ENCODE results near the gene COL9A3.

GRCh38 chr20:62885046-62885895, 68.4 kb downstream of the COL9A3 start:
- TF ChIP-seq CTCF (IDR thresholded peaks at IDR 0.05) = no peak
- TF ChIP-seq EP300 (IDR thresholded peaks at IDR 0.05) = no peak
- TF ChIP-seq POLR2AphosphoS5 (IDR thresholded peaks at IDR 0.05) = no peak

Measured in esophagus muscularis mucosa (tissue), 4 donors.